Cardiac muscle cell (in vitro differentiated cells and primary cell): ENCODE data around the gene C2CD4B. TPM values are rescaled to one million over a fixed set of nuclear protein-coding genes. Genes with fewer than 3 reads are reported as not detected.

ENCODE experiments used
- DNase-seq, 2 donors: peaks; one replicate each; pipeline versions ENCODE4 v3.0.0 to v3.0.0-alpha.2; 2010 to 2017; ENCODE audit warnings: low read depth in 1 of 2, low spot score in 1 of 2
- H3K27ac ChIP-seq: fragments of 200-600 bp; sonication (generic); 2 replicates; pipeline ENCODE4 v1.5.1; 2016
- H3K27me3 ChIP-seq: fragments of 200-600 bp; sonication (generic); 2 replicates; pipeline ENCODE4 v1.6.0; 2016; ENCODE audit warnings: control low read depth
- H3K36me3 ChIP-seq: fragments of 200-600 bp; sonication (generic); 2 replicates; pipeline ENCODE4 v1.5.1; 2016; ENCODE audit warnings: control low read depth
- H3K4me1 ChIP-seq: fragments of 200-600 bp; sonication (generic); 2 replicates; pipeline ENCODE4 v1.8.1; 2017; ENCODE audit warnings: low read depth, mild to moderate bottlenecking, mixed run types
- H3K4me3 ChIP-seq: fragments of 200-600 bp; sonication (generic); 2 replicates; pipeline ENCODE4 v1.5.1; 2016; ENCODE audit warnings: mild to moderate bottlenecking
- H3K9me3 ChIP-seq: fragments of 200-600 bp; sonication (generic); 2 replicates; pipeline ENCODE4 v1.5.1; 2017; ENCODE audit warnings: low read depth, mild to moderate bottlenecking, control low read depth
- polyA plus RNA-seq: library from polyadenylated mRNA; unstranded; fragments of >200 nt; fragmentation: Nextera tagmentation; extraction: Ambion mirVana; gene quantifications from 2 replicates; pipeline ENCODE4 v1.2.1, GENCODE V29; 2016
- total RNA-seq: library from RNA; depleted of rRNA; stranded (reverse); fragments of >200 nt; gene quantifications from 2 replicates; pipeline ENCODE4 v1.2.3, GENCODE V29; 2016
- TF ChIP-seq, protein P1 (sequence below): IDR thresholded peaks from 2 replicates; pipeline ENCODE4 v1.5.1; 2012; ENCODE audit warnings: low read depth, mild to moderate bottlenecking, low read length

The C2CD4B gene
- total and polyA plus RNA-seq, 2 experiments from 2014 or later = 0.15 TPM; not detected in 1

DNA sequence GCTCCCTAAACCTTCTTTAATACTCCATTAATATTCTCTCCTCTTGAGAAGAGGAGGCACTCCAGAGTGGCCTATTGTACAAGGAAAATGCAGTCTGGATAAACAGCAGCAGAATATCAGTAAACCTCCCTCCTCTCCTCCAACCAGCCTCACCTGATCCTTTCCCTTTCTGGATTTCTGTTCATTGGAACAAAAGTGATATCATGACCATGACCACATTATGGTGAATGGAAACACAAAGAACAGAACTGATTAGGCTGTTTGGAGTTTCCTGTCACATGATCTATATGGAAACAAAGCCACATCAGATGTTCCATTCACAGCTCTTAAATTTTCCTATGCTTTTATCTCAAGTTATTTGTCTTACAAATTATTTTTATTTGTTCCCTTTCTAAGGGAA lies 14.6 kb downstream of the C2CD4B start:
- H3K9me3 ChIP-seq = no peaks in the 10 kb centered on the region
- DNase-seq = peak in 1 of 2 donors; percentile 41
- no peak overlapping the region for H3K4me3 ChIP-seq
- peaks cover 8% of the 10 kb centered on the region for H3K27me3 ChIP-seq
- TF ChIP-seq, protein P1, sequence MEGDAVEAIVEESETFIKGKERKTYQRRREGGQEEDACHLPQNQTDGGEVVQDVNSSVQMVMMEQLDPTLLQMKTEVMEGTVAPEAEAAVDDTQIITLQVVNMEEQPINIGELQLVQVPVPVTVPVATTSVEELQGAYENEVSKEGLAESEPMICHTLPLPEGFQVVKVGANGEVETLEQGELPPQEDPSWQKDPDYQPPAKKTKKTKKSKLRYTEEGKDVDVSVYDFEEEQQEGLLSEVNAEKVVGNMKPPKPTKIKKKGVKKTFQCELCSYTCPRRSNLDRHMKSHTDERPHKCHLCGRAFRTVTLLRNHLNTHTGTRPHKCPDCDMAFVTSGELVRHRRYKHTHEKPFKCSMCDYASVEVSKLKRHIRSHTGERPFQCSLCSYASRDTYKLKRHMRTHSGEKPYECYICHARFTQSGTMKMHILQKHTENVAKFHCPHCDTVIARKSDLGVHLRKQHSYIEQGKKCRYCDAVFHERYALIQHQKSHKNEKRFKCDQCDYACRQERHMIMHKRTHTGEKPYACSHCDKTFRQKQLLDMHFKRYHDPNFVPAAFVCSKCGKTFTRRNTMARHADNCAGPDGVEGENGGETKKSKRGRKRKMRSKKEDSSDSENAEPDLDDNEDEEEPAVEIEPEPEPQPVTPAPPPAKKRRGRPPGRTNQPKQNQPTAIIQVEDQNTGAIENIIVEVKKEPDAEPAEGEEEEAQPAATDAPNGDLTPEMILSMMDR = no peak
- no peaks in the 10 kb centered on the region for H3K36me3 ChIP-seq
- no peaks in the 10 kb centered on the region for H3K4me1 ChIP-seq
- H3K27ac ChIP-seq = no peak overlapping the region

DNA sequence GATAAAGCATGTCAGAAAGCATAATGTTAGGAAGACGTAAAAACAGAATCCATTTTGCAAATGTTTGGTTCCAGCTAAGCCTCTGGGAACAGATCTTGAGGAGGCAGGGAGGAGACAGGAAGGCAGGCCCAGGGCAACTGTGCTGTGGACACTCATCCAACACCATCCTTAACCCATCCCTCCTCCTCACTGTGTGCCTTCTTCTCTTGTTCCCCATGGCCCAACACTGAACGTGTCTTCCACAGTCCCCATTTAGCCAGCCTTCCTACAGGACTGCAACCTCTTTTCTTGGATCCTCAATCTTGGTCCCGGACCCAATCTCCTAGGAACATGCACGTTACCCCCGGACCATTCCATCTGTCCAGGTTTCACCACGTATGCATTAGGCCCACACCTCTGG lies 15.4 kb downstream of the C2CD4B start:
- no peak for DNase-seq
- peaks cover 3% of the 10 kb centered on the region for H3K27me3 ChIP-seq

DNA sequence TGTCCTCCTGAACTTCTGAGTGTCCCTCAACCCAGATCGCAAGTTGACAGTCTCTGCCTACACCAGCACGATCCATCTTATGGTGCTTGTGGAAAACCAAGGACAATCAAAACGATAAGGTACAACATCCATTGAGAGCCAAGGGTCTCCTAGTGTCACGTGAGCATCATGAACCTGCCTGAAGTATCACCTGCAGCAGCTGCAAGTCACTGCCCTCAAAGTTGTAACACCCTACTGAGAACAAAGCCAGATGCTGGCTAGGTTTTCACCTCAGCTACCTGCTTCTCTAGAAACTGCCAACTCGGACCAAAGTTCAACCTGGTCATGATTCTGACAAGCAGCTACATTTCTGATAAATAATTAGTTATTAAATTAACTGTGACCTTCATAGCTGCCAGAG lies 17.5 kb downstream of the C2CD4B start:
- Histone ChIP-seq H3K9me3 (no peaks in the 10 kb centered on the region), H3K4me3 (no peak overlapping the region), H3K4me1 (no peaks in the 10 kb centered on the region), H3K27me3 (no peaks in the 10 kb centered on the region), H3K36me3 (no peaks in the 10 kb centered on the region), H3K27ac (no peak overlapping the region)
- TF ChIP-seq, protein P1 = no peak
- no peak for DNase-seq

More for the DNA sequence above, 15.4 kb downstream of the C2CD4B start:
- Histone ChIP-seq H3K9me3 (no peaks in the 10 kb centered on the region), H3K36me3 (no peaks in the 10 kb centered on the region), H3K4me1 (no peaks in the 10 kb centered on the region), H3K4me3 (no peak overlapping the region), H3K27ac (no peak overlapping the region)
- TF ChIP-seq, protein P1 = no peak

DNA sequence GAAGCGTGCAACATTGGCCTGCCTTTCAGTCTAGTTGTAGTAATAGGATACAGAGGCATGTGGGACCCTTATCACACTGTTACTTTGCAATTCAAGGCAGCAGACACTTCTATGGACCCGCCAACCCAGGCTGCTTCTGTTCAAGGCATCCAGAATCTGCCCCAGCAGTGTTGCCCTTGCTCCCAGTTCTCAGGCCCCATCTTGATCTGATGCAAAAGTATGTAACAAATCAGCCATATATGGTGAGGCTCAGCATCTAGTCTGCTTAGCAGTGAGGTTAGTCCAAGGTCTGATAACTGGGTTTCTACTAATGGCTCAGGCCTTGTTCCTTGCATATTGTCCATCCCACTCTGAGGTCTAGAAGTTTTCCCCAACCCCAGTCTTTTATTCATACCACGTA lies 17.9 kb downstream of the C2CD4B start:
- H3K9me3 ChIP-seq = no peaks in the 10 kb centered on the region
- TF ChIP-seq, protein P1 = no peak
- H3K4me1 ChIP-seq = no peaks in the 10 kb centered on the region
- H3K27me3 ChIP-seq = no peaks in the 10 kb centered on the region
- no peak overlapping the region for H3K4me3 ChIP-seq
- H3K27ac ChIP-seq = no peak overlapping the region
- H3K36me3 ChIP-seq = no peaks in the 10 kb centered on the region
- DNase-seq = no peak

DNA sequence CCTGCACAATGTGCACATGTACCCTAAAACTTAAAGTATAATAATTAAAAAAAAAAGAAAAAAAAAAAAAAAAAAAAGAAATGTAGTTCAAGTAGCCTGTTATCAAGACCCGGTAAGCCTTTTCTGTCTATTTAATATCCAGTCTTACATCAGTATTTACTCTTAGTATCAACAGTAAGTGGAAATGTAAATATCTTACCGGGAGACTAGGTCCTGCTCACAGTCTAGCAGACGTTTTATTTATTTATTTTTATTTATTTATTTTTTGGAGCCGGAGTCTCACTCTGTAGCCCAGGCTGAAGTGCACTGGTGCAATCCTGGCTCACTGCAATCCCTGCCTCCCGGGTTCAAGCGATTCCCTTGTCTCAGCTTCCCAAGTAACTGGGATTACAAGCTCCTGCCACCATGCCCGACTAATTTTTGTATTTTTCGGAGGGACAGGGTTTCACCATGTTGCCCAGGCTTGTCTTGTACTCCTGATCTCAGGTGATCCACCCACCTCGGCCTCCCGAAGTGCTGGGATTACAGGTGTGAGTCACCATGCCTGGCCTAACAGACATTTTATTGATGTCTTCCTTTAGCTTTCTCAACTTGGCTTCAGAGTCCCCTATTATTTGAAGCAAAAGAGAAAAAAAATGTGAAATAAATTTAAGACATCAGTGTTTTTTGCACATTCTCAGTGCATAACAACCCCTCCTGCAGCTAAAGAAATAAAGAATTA lies 19.9 kb downstream of the C2CD4B start:
- no peak for DNase-seq
- TF ChIP-seq, protein P1 = no peak
- no peak overlapping the region for H3K4me3 ChIP-seq

More for the DNA sequence above, 19.9 kb downstream of the C2CD4B start:
- H3K36me3 ChIP-seq = no peaks in the 10 kb centered on the region
- no peak overlapping the region for H3K27ac ChIP-seq
- no peaks in the 10 kb centered on the region for H3K9me3 ChIP-seq
- H3K4me1 ChIP-seq = no peaks in the 10 kb centered on the region
- no peaks in the 10 kb centered on the region for H3K27me3 ChIP-seq
